GM19023 (cell line): ENCODE results near the gene LAPTM5.

Source experiments
- ATAC-seq: cut with Tn5 transposase; IDR thresholded peaks from one replicate; pipeline ENCODE4 v1.9.1; 2021; ENCODE audit warnings: mild to moderate bottlenecking, moderate library complexity; ENCODE audit not compliant: unreplicated experiment

LAPTM5 gene

DNA sequence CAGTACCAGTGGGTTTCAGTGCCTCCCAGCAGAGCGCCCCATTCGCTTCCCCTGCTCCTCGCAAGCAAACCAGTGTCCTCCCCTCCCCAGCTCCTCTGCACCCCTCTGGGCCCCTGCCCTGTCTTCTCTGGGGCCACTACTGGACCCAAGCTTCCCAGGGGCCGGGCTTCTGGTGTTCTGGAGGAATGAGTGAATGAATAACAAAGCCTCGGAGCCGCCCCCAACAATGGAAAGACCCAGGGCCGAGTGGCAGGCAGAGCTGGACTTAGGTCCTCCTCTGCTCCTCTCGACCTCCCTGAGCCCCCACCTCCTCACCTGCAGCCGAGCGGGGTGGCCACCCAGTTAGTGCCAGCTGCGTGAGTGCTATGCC lies 71.8 kb downstream of the LAPTM5 start:
- no peak for ATAC-seq

DNA sequence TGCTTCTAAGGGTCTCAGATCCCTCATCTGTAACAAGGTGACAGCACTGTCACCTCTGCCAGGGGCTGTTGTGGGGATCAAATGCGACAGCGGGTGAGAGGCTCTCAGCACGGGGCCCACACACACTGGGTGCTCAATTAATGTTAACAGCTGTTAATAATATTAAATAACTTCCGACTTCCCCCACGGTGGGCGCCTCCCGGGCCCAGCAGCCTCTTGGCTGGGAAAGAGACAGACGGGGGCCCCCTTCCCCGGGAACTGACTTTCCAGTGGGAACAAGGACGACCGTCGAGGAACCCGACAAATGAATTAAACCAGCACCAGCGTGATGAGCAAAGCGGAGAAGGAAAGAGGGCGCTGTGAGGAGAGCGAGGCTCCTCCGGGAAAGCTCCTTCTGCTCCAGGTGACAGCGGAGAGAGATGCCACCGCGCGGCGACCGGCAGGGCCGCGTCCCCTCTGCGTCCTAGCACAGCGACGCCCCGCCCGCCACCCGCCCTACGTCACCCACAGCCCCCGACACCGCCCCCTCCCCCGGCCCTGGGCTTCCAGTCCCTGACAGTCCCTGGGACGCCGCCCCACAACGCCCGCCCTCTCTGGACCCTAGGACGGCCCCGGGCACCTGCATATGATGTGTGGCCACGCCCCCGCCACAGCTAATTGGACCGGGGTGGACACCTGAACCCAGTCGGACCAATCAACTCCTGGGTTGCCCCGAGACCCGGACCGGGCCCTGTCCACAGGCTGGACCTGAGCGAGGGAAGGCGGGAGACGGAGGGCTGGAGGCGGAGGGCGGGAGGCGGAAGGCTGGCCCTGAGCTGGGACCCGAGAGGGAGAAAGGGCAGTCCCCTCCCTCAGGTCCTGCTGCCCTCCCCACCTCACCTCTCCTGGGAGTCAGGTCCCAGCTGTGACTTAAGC lies 72.4 kb downstream of the LAPTM5 start:
- no peak for ATAC-seq

DNA sequence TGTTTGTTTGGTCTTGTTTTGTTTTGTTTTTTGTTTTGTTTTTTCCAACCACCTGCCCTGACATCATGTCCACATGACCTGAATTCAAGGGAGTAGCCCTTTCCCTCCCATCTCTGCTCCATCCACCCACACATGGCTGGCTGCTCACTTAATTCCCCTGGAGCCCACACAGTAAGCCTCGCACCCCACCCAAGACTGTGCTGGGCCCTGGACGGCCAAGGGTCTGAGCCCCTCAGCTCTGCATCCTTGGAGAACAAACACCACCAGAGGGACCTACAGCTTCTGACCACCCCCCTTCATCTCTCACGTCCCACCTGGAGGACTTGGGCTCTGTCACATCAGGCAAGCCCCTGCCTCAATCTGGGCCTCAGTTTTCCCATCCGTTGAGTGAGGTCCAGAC lies 73.3 kb downstream of the LAPTM5 start:
- no peak for ATAC-seq

DNA sequence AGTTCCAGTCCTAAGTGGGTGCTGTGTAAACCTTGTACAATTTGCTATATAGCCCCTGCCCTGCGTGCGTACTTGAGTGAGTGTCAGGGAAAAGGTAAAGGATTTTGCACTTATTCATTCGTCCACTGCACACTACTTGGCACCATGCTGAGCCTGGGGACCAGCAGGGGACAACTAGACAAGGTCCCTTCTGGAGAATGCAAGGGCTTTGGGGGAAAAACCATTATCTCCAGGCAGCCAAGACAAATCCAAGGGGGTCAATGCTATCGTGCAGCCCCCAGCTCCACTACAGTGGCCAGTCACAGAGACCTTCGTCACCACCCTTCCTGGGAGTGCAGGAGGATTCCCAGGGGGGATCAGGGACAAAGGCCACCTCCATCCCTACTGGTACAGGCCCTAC lies 73.9 kb downstream of the LAPTM5 start:
- ATAC-seq = no peak
